H9 (cell line): ENCODE measurements around the gene MRPL52. TPM values are rescaled to one million over a fixed set of nuclear protein-coding genes. Genes with fewer than 3 reads are reported as not detected.

Source experiments
- DNase-seq: peaks from one replicate; pipeline ENCODE4 v3.0.0-alpha.2; 2017
- H2AFZ ChIP-seq: one replicate; pipeline ENCODE4 v1.6.1; 2013; ENCODE audit warnings: mild to moderate bottlenecking, low read length, control low read depth, moderate library complexity
- H2AK5ac ChIP-seq: 2 replicates; pipeline ENCODE4 v1.6.1; 2013; ENCODE audit warnings: low read length, control low read depth, mixed read lengths; ENCODE audit not compliant: insufficient read length
- H2BK120ac ChIP-seq: one replicate; pipeline ENCODE4 v1.6.1; 2013; ENCODE audit warnings: low read depth, mild to moderate bottlenecking, low read length, control low read depth, inconsistent platforms; ENCODE audit not compliant: poor library complexity, severe bottlenecking
- H2BK12ac ChIP-seq: 2 replicates; pipeline ENCODE4 v1.6.1; 2013; ENCODE audit warnings: low read length, control low read depth, mixed read lengths, low read depth; ENCODE audit not compliant: insufficient read length
- H2BK15ac ChIP-seq: 2 replicates; pipeline ENCODE4 v1.6.1; 2013; ENCODE audit warnings: low read depth, low read length, control low read depth
- H2BK20ac ChIP-seq: one replicate; pipeline ENCODE4 v1.6.1; 2013; ENCODE audit warnings: low read depth, mild to moderate bottlenecking, low read length, control low read depth, inconsistent platforms; ENCODE audit not compliant: poor library complexity, severe bottlenecking
- H2BK5ac ChIP-seq: 2 replicates; pipeline ENCODE4 v1.6.1; 2013; ENCODE audit warnings: low read length, control low read depth, mixed read lengths; ENCODE audit not compliant: insufficient read length
- H3K14ac ChIP-seq: 2 replicates; pipeline ENCODE4 v1.6.1; 2013; ENCODE audit warnings: low read length, control low read depth; ENCODE audit not compliant: insufficient read depth
- H3K18ac ChIP-seq: 2 replicates; pipeline ENCODE4 v1.6.1; 2013; ENCODE audit warnings: low read depth, mild to moderate bottlenecking, mixed read lengths, low read length, control low read depth; ENCODE audit not compliant: insufficient read length
- H3K23ac ChIP-seq: 2 replicates; pipeline ENCODE4 v1.6.1; 2013; ENCODE audit warnings: low read length, control low read depth, mixed read lengths, low read depth; ENCODE audit not compliant: insufficient read length
- H3K23me2 ChIP-seq: 2 replicates; pipeline ENCODE4 v1.6.1; 2013; ENCODE audit warnings: low read depth, mild to moderate bottlenecking, mixed read lengths, low read length, control low read depth; ENCODE audit not compliant: insufficient read length, poor library complexity, severe bottlenecking
- H3K27ac ChIP-seq: 2 replicates; pipeline ENCODE4 v1.5.1; 2013; ENCODE audit warnings: low read length, control low read depth, mixed read lengths, low read depth; ENCODE audit not compliant: insufficient read length
- H3K27me3 ChIP-seq: 2 replicates; pipeline ENCODE4 v1.6.1; 2013; ENCODE audit warnings: low read length, control low read depth, inconsistent platforms; ENCODE audit not compliant: insufficient read depth
- H3K4ac ChIP-seq: 2 replicates; pipeline ENCODE4 v1.6.1; 2013; ENCODE audit warnings: low read depth, mild to moderate bottlenecking, control low read depth, inconsistent platforms, low read length, moderate library complexity
- H3K4me1 ChIP-seq: 2 replicates; pipeline ENCODE4 v1.6.1; 2013; ENCODE audit warnings: low read length, control low read depth, inconsistent platforms; ENCODE audit not compliant: insufficient read depth
- H3K4me2 ChIP-seq: 2 replicates; pipeline ENCODE4 v1.6.1; 2013; ENCODE audit warnings: low read length, control low read depth, mixed read lengths; ENCODE audit not compliant: insufficient read length, insufficient read depth
- H3K56ac ChIP-seq: 2 replicates; pipeline ENCODE4 v1.6.1; 2013; ENCODE audit warnings: low read depth, mild to moderate bottlenecking, mixed read lengths, low read length, control low read depth; ENCODE audit not compliant: insufficient read length
- H3K79me1 ChIP-seq: 2 replicates; pipeline ENCODE4 v1.6.1; 2013; ENCODE audit warnings: low read depth, mild to moderate bottlenecking, moderate library complexity, low read length, control low read depth, inconsistent platforms; ENCODE audit not compliant: insufficient read depth, poor library complexity, severe bottlenecking
- H3K79me2 ChIP-seq: 2 replicates; pipeline ENCODE4 v1.6.1; 2013; ENCODE audit warnings: low read length, control low read depth, inconsistent platforms; ENCODE audit not compliant: insufficient read depth
- H3K9ac ChIP-seq: 2 replicates; pipeline ENCODE4 v1.6.1; 2013; ENCODE audit warnings: low read length, control low read depth, mixed read lengths; ENCODE audit not compliant: insufficient read length; ENCODE audit errors: extremely low read depth
- H3K9me3 ChIP-seq: one replicate; pipeline ENCODE4 v1.6.1; 2013; ENCODE audit warnings: low read depth, low read length, inconsistent platforms; ENCODE audit not compliant: control insufficient read depth
- H3T11ph ChIP-seq: one replicate; pipeline ENCODE4 v1.6.1; 2013; ENCODE audit warnings: mild to moderate bottlenecking, low read length, control low read depth, inconsistent platforms
- H4K20me1 ChIP-seq: one replicate; pipeline ENCODE4 v1.6.1; 2013; ENCODE audit not compliant: control insufficient read depth, insufficient read length, insufficient read depth
- H4K5ac ChIP-seq: 2 replicates; pipeline ENCODE4 v1.6.1; 2013; ENCODE audit warnings: low read depth, mild to moderate bottlenecking, mixed read lengths, low read length, control low read depth; ENCODE audit not compliant: insufficient read length
- H4K8ac ChIP-seq: replicated peaks from 2 replicates; pipeline ENCODE4 v1.6.1; 2013; ENCODE audit warnings: low read length, control low read depth, mixed read lengths, low read depth; ENCODE audit not compliant: insufficient read length
- H4K91ac ChIP-seq: 2 replicates; pipeline ENCODE4 v1.6.1; 2013; ENCODE audit warnings: low read depth, mild to moderate bottlenecking, moderate library complexity, mixed read lengths, low read length, control low read depth; ENCODE audit not compliant: insufficient read length
- H3K27ac Mint-ChIP-seq, 3 experiments: 2 replicates in 2 of 3; 3 replicates in 1 of 3; pipeline ENCODE4 v1.8.0; 2020 to 2021; ENCODE audit warnings: mixed read lengths in 3 of 3, mild to moderate bottlenecking in 1 of 3, moderate library complexity in 1 of 3
- H3K27me3 Mint-ChIP-seq: 2 replicates; pipeline ENCODE4 v1.8.0; 2021; ENCODE audit warnings: low read depth, mild to moderate bottlenecking, moderate library complexity, mixed read lengths
- H3K36me3 Mint-ChIP-seq, 3 experiments: 2 replicates in 2 of 3; 3 replicates in 1 of 3; pipeline ENCODE4 v1.8.0; 2020 to 2021; ENCODE audit warnings: low read depth in 3 of 3, mixed read lengths in 3 of 3; ENCODE audit not compliant: insufficient read depth in 1 of 3
- H3K4me1 Mint-ChIP-seq, 2 experiments: 2 replicates each; pipeline ENCODE4 v1.8.0; 2020; ENCODE audit warnings: mixed read lengths in 2 of 2
- H3K4me3 Mint-ChIP-seq, 2 experiments: 2 replicates in 1 of 2; 3 replicates in 1 of 2; pipeline ENCODE4 v1.8.0; 2020 to 2021; ENCODE audit warnings: mild to moderate bottlenecking in 2 of 2, mixed read lengths in 2 of 2, moderate library complexity in 1 of 2
- H3K9me3 Mint-ChIP-seq, 2 experiments: 2 replicates in 1 of 2; 3 replicates in 1 of 2; pipeline ENCODE4 v1.8.0; 2020; ENCODE audit warnings: mild to moderate bottlenecking in 2 of 2, mixed read lengths in 2 of 2, moderate library complexity in 1 of 2
- WGBS: extraction: QIAGEN DNeasy Blood & Tissue Kit; methylation state at CpG from one replicate; pipeline ENCODE4 v1.1.7; 2013; ENCODE audit warnings: missing lambda C conversion rate, low lambda C conversion rate, mixed read lengths; ENCODE audit not compliant: insufficient read length; ENCODE audit errors: extremely low coverage; 5-methylcytosine and 5-hydroxymethylcytosine counted together
- total RNA-seq: library from RNA; stranded (reverse); gene quantifications from 2 replicates; pipeline ENCODE4 v1.2.1, GENCODE V29; 2021
- TF ChIP-seq, protein P1 (sequence below): fragments of 200-600 bp; sonication (generic); conservative IDR thresholded peaks from 3 replicates; pipeline ENCODE4 v1.8.0; 2021; ENCODE audit warnings: antibody characterized with exemption, mild to moderate bottlenecking

The MRPL52 gene
- total RNA-seq, 1 experiment from 2014 or later: 190 TPM

DNA sequence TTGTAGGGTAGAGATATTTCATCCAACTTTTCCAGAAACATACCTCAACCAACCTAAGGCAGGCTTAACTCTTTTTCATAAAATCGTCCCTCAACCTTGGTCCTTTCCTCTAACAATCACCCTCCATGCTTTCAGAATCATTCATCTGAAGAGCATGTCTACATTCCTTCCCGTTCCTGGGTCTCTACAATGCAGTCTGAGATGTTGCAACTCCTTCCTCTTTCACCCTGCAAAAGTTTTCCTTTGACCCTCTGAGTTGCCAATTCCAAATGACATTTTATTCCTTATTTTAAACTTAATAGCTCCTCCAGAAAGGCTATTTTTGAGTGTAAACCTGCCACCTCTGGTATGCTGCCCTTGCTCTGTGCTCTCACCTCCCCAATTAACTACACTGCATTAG is 31.2 kb upstream of the MRPL52 start:
- no peaks in the 10 kb centered on the region for H3K79me1 ChIP-seq
- H3K23ac ChIP-seq: no peak overlapping the region
- H2BK15ac ChIP-seq: no peak overlapping the region
- Mint-ChIP-seq H3K27me3 (no peaks in the 10 kb centered on the region; the same call in 1 of the 2 replicates), H3K4me3 (no peak overlapping the region), H3K27ac (no peak overlapping the region), H3K36me3 (peaks cover 0 to 4% (median 2%) of the 10 kb centered on the region in 3 experiments; a peak in 3 of 7 replicates), H3K9me3 (peaks cover 2 to 3% of the 10 kb centered on the region in 2 experiments; a peak in 3 of 5 replicates), H3K4me1 (peaks cover 17 to 18% of the 10 kb centered on the region in 2 experiments)
- H3K56ac ChIP-seq: no peak overlapping the region
- no peaks in the 10 kb centered on the region for H3K27me3 ChIP-seq
- no peaks in the 10 kb centered on the region; the same call in 1 of the 2 replicates for H3K79me2 ChIP-seq
- no peak overlapping the region for H3K27ac ChIP-seq
- H3K4me1 ChIP-seq: peaks cover 9% of the 10 kb centered on the region; the same call in 1 of the 2 replicates
- H2BK5ac ChIP-seq: no peak overlapping the region
- H3K9me3 ChIP-seq: no peaks in the 10 kb centered on the region
- H2BK120ac ChIP-seq: no peak overlapping the region
- no peak for DNase-seq
- H2BK20ac ChIP-seq: no peak overlapping the region
- no peak overlapping the region for H4K5ac ChIP-seq
- H2AFZ ChIP-seq: no peak overlapping the region
- H4K91ac ChIP-seq: no peak overlapping the region
- no peak overlapping the region for H4K8ac ChIP-seq
- TF ChIP-seq, protein P1, sequence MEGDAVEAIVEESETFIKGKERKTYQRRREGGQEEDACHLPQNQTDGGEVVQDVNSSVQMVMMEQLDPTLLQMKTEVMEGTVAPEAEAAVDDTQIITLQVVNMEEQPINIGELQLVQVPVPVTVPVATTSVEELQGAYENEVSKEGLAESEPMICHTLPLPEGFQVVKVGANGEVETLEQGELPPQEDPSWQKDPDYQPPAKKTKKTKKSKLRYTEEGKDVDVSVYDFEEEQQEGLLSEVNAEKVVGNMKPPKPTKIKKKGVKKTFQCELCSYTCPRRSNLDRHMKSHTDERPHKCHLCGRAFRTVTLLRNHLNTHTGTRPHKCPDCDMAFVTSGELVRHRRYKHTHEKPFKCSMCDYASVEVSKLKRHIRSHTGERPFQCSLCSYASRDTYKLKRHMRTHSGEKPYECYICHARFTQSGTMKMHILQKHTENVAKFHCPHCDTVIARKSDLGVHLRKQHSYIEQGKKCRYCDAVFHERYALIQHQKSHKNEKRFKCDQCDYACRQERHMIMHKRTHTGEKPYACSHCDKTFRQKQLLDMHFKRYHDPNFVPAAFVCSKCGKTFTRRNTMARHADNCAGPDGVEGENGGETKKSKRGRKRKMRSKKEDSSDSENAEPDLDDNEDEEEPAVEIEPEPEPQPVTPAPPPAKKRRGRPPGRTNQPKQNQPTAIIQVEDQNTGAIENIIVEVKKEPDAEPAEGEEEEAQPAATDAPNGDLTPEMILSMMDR: no peak
- no peak overlapping the region for H3K14ac ChIP-seq
- no peaks in the 10 kb centered on the region for H4K20me1 ChIP-seq
- H2AK5ac ChIP-seq: no peak overlapping the region
- H2BK12ac ChIP-seq: no peak overlapping the region
- WGBS: no CpG with 5 or more reads among the region's 2 CpGs
- H3K18ac ChIP-seq: no peak overlapping the region
- H3K4ac ChIP-seq: no peak overlapping the region
- H3K23me2 ChIP-seq: no peaks in the 10 kb centered on the region
- H3T11ph ChIP-seq: no peak overlapping the region
- H3K9ac ChIP-seq: no peak overlapping the region
- H3K4me2 ChIP-seq: no peak overlapping the region
